HT1080 (cell line): ENCODE data around the gene KIAA1210. TPM values are rescaled to one million over a fixed set of nuclear protein-coding genes. Genes with fewer than 3 reads are reported as not detected.

Experiments used
- DNase-seq: peaks from one replicate; pipeline ENCODE4 v3.0.0-alpha.2; 2015; ENCODE audit warnings: low read depth
- total RNA-seq: library from RNA; depleted of rRNA; stranded (reverse); fragments of >200 nt; shearing (Covaris generic); gene quantifications from 2 replicates; pipeline ENCODE4 v1.2.3, GENCODE V29; 2014

Gene KIAA1210
- total RNA-seq, 1 experiment from 2014 or later = not detected

- DNase-seq = no peak
These were observed 33.4 kb downstream of the KIAA1210 start for GRCh38 chrX:119093991-119094735.

GRCh38 chrX:119090627-119091026 is 37.0 kb downstream of the KIAA1210 start:
- no peak for DNase-seq

DNA sequence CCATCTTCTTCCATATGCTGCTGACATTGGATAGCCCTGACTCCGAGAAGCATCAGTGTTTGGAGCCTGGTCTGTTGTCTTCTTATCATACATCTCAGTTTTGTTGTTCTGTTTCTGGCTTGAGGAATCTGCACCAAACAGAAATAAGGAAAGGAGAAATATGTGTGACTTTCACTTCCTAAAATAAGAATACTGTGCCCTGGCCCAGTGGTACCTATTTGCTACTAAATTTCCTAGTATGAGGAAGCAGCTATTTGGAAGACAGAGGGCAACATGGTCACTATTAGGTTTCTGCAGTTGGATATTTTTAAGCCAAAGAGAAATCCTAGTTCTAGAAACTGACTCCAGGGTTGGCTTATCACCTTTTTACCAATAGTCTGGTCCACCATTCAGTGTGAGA is 38.0 kb downstream of the KIAA1210 start:
- DNase-seq = no peak

GRCh38 chrX:119087121-119087520 is 40.5 kb downstream of the KIAA1210 start:
- DNase-seq = no peak

- no peak for DNase-seq
These were observed 42.8 kb downstream of the KIAA1210 start for GRCh38 chrX:119084766-119085165.

DNA sequence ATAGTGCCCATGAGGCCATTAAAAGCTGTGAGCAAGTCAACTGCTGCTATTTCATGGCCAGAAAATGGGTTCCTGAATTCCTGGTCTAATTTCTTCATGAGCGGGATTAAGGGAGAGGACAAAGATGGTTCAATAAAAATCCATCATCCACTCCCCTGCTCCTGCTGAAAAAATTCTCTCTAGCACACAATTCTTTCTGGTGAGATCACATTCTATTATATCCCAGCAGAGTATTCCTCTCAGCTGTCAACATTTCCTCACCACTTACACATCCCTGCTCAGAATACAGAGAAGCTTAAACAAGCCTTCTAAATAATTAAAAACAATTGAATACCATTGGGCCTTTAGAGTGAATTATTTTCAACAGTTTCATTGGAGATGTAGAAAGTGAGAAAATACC is 45.3 kb downstream of the KIAA1210 start:
- no peak for DNase-seq

DNA sequence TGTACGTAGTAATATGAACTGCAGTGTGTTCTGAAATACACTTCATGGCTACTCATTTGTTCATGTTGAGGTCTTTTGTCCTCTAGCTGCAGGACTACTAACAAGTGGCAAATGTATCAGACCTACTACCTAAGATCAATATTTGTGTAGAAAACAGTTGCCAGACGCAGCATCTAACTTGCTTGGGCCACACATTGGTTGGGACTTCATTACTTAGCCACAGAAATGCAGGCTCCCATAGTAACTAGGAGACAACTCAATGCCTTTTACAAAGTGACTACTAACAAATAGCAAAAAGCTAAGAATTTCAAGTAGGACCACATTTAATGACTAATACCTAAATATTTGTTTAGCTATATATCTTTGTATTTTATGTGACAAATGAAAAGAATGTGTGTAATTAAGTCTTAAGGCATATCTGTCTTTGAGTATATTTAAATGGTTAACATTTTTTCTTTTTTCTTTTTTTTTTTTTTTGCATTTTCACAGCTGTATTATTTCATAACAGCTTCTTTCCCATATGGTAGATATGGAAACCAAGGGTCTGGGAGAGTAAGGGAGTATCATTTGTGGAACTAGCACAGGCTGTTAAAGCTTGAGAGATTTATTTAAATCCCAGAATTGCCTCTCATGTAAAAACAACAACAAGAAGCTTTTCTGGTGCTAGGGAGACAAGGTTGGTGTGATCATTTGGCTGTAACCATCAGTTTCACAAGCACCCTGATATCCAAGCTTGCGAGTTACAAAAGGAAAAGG is 52.2 kb downstream of the KIAA1210 start:
- DNase-seq = no peak

DNA sequence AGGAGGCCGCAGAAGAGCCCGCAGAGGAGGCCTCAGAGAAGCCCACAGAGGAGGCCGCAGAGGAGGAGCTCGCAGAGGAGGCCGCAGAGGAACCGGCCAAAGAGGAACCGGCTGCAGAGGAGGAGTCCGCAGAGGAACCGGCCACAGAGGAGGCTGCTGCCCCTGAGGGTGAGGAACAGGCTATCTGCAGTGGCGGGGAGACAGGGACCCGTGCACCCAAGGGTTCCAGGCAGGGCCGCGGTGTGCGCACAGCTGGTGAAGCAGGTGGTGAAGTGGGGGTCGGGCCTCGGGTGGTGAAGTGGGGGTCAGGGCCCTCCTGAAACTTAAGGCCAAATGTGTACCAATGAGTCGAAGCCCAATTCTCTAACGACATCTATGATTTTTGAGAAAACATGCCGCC is 53.7 kb downstream of the KIAA1210 start:
- DNase-seq = no peak

GRCh38 chrX:119073200-119073905 is 54.3 kb downstream of the KIAA1210 start:
- no peak for DNase-seq

GRCh38 chrX:119072744-119073143 is 54.9 kb downstream of the KIAA1210 start, which contains the start of gene CT47C1:
CT47C1 (plus strand) TSS chrX:119072993; CDS start chrX:119073226, 233 bp downstream.
- DNase-seq = no peak

- no peak for DNase-seq
These were observed 56.2 kb downstream of the KIAA1210 start for GRCh38 chrX:119071381-119071780.

GRCh38 chrX:119069762-119070161 is 57.9 kb downstream of the KIAA1210 start:
- DNase-seq = no peak

DNA sequence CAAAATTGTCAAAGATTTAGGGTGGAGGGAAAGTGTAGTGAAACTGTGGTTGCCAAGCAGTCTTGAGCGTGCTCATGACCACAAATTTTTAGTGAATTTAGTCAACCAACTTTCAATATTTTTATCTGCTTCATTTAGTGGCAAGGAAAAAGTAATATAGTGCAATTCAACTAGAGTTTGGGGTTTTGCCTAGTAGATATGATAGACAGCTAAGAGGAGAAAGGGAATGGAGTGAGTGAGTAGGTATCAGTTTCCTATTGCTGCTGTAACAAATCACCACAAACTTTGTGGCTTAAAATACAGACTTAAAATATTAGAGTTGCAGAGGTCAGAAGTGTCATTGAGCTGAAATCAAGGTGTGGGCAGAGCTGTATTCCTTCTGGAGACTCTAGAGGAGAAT is 58.5 kb downstream of the KIAA1210 start:
- DNase-seq = no peak

DNA sequence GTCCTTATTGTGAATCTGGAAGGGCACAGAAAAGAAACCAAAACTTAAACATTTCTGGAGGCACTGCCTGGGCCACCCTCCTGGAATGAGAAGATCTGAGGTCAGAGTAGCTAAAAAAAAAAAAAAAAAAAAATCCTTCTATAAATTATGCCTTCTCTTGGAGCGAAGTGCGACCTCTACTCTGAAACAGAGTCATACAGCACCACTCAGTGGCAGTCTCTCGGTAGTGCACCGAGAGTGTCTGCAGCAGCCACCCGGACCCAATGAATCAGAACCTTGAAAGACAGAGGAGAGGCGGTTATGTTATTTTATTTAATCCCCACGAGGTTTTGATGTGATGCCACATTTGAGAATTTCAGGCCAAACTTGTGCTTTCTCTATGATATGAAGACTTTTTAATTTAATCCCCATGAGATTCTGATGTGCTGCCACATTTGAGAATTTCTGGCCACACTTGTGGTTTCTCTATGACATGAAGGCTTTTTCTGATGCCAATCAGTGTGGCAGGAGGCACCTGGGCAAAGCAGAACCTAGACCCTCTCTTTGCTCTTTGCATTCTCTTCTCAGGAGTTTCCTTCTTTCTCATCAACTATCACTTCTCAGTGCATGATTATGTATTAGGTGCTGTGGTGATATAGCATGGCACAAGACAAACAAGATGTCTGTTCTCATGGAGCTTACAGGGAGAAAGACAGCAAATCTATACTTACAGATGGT is 60.4 kb downstream of the KIAA1210 start:
- peak; percentile 57 for DNase-seq

- no peak for DNase-seq
These were observed 64.2 kb downstream of the KIAA1210 start for GRCh38 chrX:119063428-119063827.

DNA sequence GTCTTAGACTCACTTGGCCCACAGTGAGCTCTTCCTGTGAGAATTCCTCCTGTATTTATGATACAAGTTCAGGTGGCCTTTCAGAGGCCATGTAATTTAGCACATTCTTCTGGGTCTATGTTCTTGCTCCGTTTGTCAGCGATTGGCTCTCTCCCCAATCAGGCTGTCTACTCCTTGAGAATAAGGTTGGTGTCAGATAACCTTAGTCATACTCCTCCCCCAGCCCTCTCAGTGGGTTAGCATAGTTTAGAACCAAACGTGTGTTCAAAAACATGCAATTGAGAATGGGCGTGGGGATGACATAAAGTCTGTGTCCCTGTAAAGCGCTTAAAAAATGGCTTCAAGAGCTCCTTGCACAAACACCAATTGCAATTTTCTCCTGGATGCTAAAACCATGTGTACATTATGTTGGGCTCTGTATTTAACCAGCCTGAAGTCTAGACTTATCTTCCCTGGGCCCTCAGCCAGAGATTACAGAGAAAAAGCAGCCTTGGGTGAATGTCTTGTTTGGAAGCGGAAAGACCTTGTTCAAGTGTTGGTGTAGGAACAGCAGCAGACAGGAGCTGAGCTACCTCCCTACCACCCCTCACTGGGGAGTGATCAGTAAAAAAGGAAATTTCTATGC is 64.8 kb downstream of the KIAA1210 start:
- peak; percentile 8 for DNase-seq

- no peak for DNase-seq
These were observed 71.9 kb downstream of the KIAA1210 start for GRCh38 chrX:119055687-119056086.

- peak; percentile 2 for DNase-seq
These were observed 81.7 kb downstream of the KIAA1210 start for GRCh38 chrX:119045884-119046283.

GRCh38 chrX:119042996-119043395 is 84.6 kb downstream of the KIAA1210 start:
- DNase-seq = no peak

DNA sequence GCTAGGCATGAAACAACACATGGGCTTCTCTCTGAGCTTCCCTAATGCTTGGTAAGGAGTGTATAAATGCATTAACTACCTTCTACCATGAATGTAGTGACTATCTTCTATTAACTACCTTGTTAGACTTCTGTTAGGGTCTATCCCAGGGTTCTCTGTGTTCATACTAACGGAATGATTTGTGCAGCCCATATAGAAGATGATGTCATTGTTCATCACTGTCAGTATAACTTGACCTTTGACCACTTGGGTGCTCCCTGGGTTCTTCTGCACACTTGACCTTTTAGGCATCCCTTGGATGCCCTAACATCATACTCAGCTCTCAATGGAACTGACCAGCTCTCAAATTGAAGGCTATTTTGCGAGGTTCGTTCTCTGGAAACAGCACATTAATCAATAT is 85.6 kb downstream of the KIAA1210 start:
- DNase-seq = no peak

- peak; percentile 88 for DNase-seq
These were observed 86.4 kb downstream of the KIAA1210 start for GRCh38 chrX:119041175-119041574.
